HEK293 (cell line): ENCODE results near the gene HAUS5.

Experiments
- CTCF ChIA-PET: fragments of 350-600 bp; formaldehyde crosslinking; extraction: SDS; loops from one replicate; lab custom pipeline; 2021; ENCODE audit warnings: antibody characterized with exemption; lab: Yijun Ruan, JAX
- POLR2A ChIA-PET: fragments of 300-600 bp; formaldehyde crosslinking; extraction: SDS; loops from one replicate; lab custom pipeline; 2020; ENCODE audit warnings: antibody characterized with exemption, inconsistent platforms; lab: Yijun Ruan, JAX
- H3K27ac ChIP-seq: fragments of 200-500 bp; sonication (Bioruptor generic); 2 replicates; pipeline ENCODE4 v1.5.1; 2014; ENCODE audit warnings: low read depth, low read length, control low read depth, inconsistent platforms; ENCODE audit errors: extremely low read depth
- H3K36me3 ChIP-seq, 2 experiments: fragments of 200-500 bp in 1 of 2; sonication (Bioruptor generic) in 1 of 2; 1 replicate in 1 of 2; 2 replicates in 1 of 2; pipeline ENCODE4 v1.5.1; 2014 to 2017; ENCODE audit warnings: inconsistent platforms in 2 of 2, low read length in 2 of 2; ENCODE audit not compliant: control insufficient read depth in 2 of 2, insufficient read depth in 1 of 2
- H3K4me1 ChIP-seq: fragments of 200-500 bp; sonication (Bioruptor generic); 2 replicates; pipeline ENCODE4 v1.5.1; 2014; ENCODE audit warnings: mild to moderate bottlenecking, low read length, inconsistent platforms; ENCODE audit not compliant: control insufficient read depth, insufficient read depth
- H3K4me3 ChIP-seq: 2 replicates; pipeline ENCODE4 v1.5.1; 2011; ENCODE audit warnings: low read depth, mild to moderate bottlenecking, control low read depth, low read length, moderate library complexity
- H3K9me3 ChIP-seq: fragments of 200-500 bp; sonication (Bioruptor generic); 2 replicates; pipeline ENCODE4 v1.5.1; 2014; ENCODE audit warnings: low read depth, low read length, inconsistent platforms; ENCODE audit not compliant: control insufficient read depth, insufficient read depth
- KLF1 ChIP-seq: fragments of 450-650 bp; formaldehyde crosslinking; IDR thresholded peaks from 2 replicates; pipeline ENCODE4 v1.5.1; 2016; ENCODE audit warnings: missing biosample characterization, missing genetic modification characterization
- KLF17 ChIP-seq: fragments of 450-650 bp; formaldehyde crosslinking; IDR thresholded peaks from 2 replicates; pipeline ENCODE4 v1.5.1; 2016; ENCODE audit warnings: missing biosample characterization, missing genetic modification characterization
- KLF9 ChIP-seq: fragments of 450-650 bp; formaldehyde crosslinking; IDR thresholded peaks from 2 replicates; pipeline ENCODE4 v1.5.1; 2016; ENCODE audit warnings: missing biosample characterization, missing genetic modification characterization, low read depth
- PRDM1 ChIP-seq: fragments of 450-650 bp; formaldehyde crosslinking; IDR thresholded peaks from 2 replicates; pipeline ENCODE4; 2016; ENCODE audit warnings: missing biosample characterization, missing genetic modification characterization
- SCRT2 ChIP-seq: fragments of 450-650 bp; formaldehyde crosslinking; IDR thresholded peaks from 2 replicates; pipeline ENCODE4 v1.5.1; 2016; ENCODE audit warnings: missing biosample characterization, missing genetic modification characterization
- SETDB1 ChIP-seq: IDR thresholded peaks from one replicate; pipeline ENCODE4 v1.6.1; 2017; ENCODE audit warnings: mild to moderate bottlenecking, low read length, moderate library complexity, mixed read lengths; ENCODE audit not compliant: insufficient read length
- SP7 ChIP-seq: fragments of 450-650 bp; formaldehyde crosslinking; IDR thresholded peaks from 2 replicates; pipeline ENCODE4 v1.5.1; 2016; ENCODE audit warnings: missing biosample characterization, missing genetic modification characterization
- TRIM28 ChIP-seq: IDR thresholded peaks from 2 replicates; pipeline ENCODE4 v1.6.1; 2011; ENCODE audit warnings: low read length, control low read depth, borderline replicate concordance
- ZBTB1 ChIP-seq: fragments of 450-650 bp; formaldehyde crosslinking; IDR thresholded peaks from 2 replicates; pipeline ENCODE4 v1.5.1; 2016; ENCODE audit warnings: missing biosample characterization, missing genetic modification characterization
- ZBTB26 ChIP-seq: fragments of 450-650 bp; formaldehyde crosslinking; optimal IDR thresholded peaks from 2 replicates; pipeline ENCODE3; 2016; ENCODE audit warnings: missing biosample characterization, mild to moderate bottlenecking, missing genetic modification characterization
- ZBTB44 ChIP-seq: fragments of 450-650 bp; IDR thresholded peaks from 2 replicates; pipeline ENCODE4 v1.5.1; 2018; ENCODE audit warnings: missing biosample characterization, mild to moderate bottlenecking, missing genetic modification characterization
- ZIC2 ChIP-seq: fragments of 450-650 bp; formaldehyde crosslinking; IDR thresholded peaks from 2 replicates; pipeline ENCODE4 v1.5.1; 2016; ENCODE audit warnings: missing biosample characterization, missing genetic modification characterization
- ZNF121 ChIP-seq: fragments of 450-650 bp; formaldehyde crosslinking; IDR thresholded peaks from 2 replicates; pipeline ENCODE4 v1.5.1; 2016; ENCODE audit warnings: missing biosample characterization, missing genetic modification characterization
- ZNF211 ChIP-seq: fragments of 450-650 bp; formaldehyde crosslinking; IDR thresholded peaks from 2 replicates; pipeline ENCODE4 v1.5.1; 2016; ENCODE audit warnings: low read depth, missing biosample characterization, missing genetic modification characterization
- ZNF274 ChIP-seq, 2 experiments: fragments of 200-500 bp in 1 of 2; fragments of 450-650 bp in 1 of 2; sonication (Bioruptor generic) in 1 of 2; formaldehyde crosslinking in 1 of 2; IDR thresholded peaks; 2 replicates each; pipeline versions ENCODE4 v1.5.1 to v1.6.1; 2014 to 2016; ENCODE audit warnings: borderline replicate concordance in 1 of 2, inconsistent platforms in 1 of 2, low read length in 1 of 2, missing biosample characterization in 1 of 2, missing genetic modification characterization in 1 of 2
- ZNF335 ChIP-seq: fragments of 450-650 bp; formaldehyde crosslinking; conservative IDR thresholded peaks from 2 replicates; pipeline ENCODE4 v1.5.1; 2016; ENCODE audit warnings: missing biosample characterization, missing genetic modification characterization
- ZNF366 ChIP-seq: fragments of 450-650 bp; formaldehyde crosslinking; conservative IDR thresholded peaks from 2 replicates; pipeline ENCODE4 v1.5.1; 2016; ENCODE audit warnings: missing biosample characterization, missing genetic modification characterization
- ZNF433 ChIP-seq: fragments of 450-650 bp; formaldehyde crosslinking; IDR thresholded peaks from 2 replicates; pipeline ENCODE4 v1.5.1; 2016; ENCODE audit warnings: missing biosample characterization, missing genetic modification characterization, low read depth
- ZNF548 ChIP-seq: fragments of 450-650 bp; formaldehyde crosslinking; IDR thresholded peaks from 2 replicates; pipeline ENCODE4 v1.5.1; 2016; ENCODE audit warnings: missing biosample characterization, missing genetic modification characterization
- ZNF600 ChIP-seq: fragments of 450-650 bp; formaldehyde crosslinking; IDR thresholded peaks from 2 replicates; pipeline ENCODE4 v1.5.1; 2016; ENCODE audit warnings: missing biosample characterization, missing genetic modification characterization
- ZNF626 ChIP-seq: fragments of 450-650 bp; sonication (Bioruptor Pico); formaldehyde crosslinking; IDR thresholded peaks from 2 replicates; pipeline ENCODE4 v1.5.1; 2018; ENCODE audit warnings: missing biosample characterization, missing genetic modification characterization, inconsistent platforms
- ZNF645 ChIP-seq: fragments of 450-650 bp; formaldehyde crosslinking; IDR thresholded peaks from 2 replicates; pipeline ENCODE4; 2016; ENCODE audit warnings: missing biosample characterization, missing genetic modification characterization
- ZNF658 ChIP-seq: fragments of 450-650 bp; formaldehyde crosslinking; IDR thresholded peaks from 2 replicates; pipeline ENCODE4; 2016; ENCODE audit warnings: missing biosample characterization, missing genetic modification characterization
- ZNF785 ChIP-seq: fragments of 450-650 bp; formaldehyde crosslinking; IDR thresholded peaks from 2 replicates; pipeline ENCODE4 v1.5.1; 2016; ENCODE audit warnings: missing biosample characterization, missing genetic modification characterization
- ZSCAN16 ChIP-seq: fragments of 450-650 bp; formaldehyde crosslinking; IDR thresholded peaks from 2 replicates; pipeline ENCODE4 v1.5.1; 2016; ENCODE audit warnings: missing biosample characterization, missing genetic modification characterization
- ZSCAN30 ChIP-seq: fragments of 450-650 bp; IDR thresholded peaks from 2 replicates; pipeline ENCODE4 v1.5.1; 2018; ENCODE audit warnings: missing biosample characterization, mild to moderate bottlenecking, missing genetic modification characterization, moderate library complexity

The HAUS5 gene

GRCh38 chr19:35670686-35671085 is 58.2 kb downstream of the HAUS5 start:
- TF ChIP-seq ZNF121 (tag by site-specific recombination) (peak; percentile 79), ZNF658 (tag by site-specific recombination) (no peak), ZNF785 (tag by site-specific recombination) (no peak)
- TF ChIP-seq, all 188 proteins: peak for 1
- H3K4me3 ChIP-seq = no peak overlapping the region
- ChIA-PET POLR2A (interaction anchor here (0.6 to 2.5 kb wide), 2 partner anchors 23 to 122 kb away, joined by 3 to 11 read pairs; partner anchors contain the start of gene COX6B1), CTCF (no interaction called here)
- peaks cover 6% of the 10 kb centered on the region for H3K4me1 ChIP-seq
- H3K27ac ChIP-seq = no peak overlapping the region
- H3K36me3 ChIP-seq = no peaks in the 10 kb centered on the region; a peak in 1 of 3 replicates
- no peaks in the 10 kb centered on the region for H3K9me3 ChIP-seq

- no peak overlapping the region for H3K27ac ChIP-seq
- no peaks in the 10 kb centered on the region; a peak in 1 of 3 replicates for H3K36me3 ChIP-seq
- peaks cover 6% of the 10 kb centered on the region for H3K4me1 ChIP-seq
- H3K9me3 ChIP-seq = no peaks in the 10 kb centered on the region
- no peak overlapping the region for H3K4me3 ChIP-seq
- ChIA-PET CTCF (interaction anchor here (0.6 to 1.1 kb wide), 5 partner anchors 10 to 352 kb away, joined by 3 to 6 read pairs (median 3); no protein-coding TSS in a partner anchor), POLR2A (interaction anchor here (0.6 to 2.8 kb wide), 4 partner anchors 24 to 219 kb away, joined by 4 to 25 read pairs (median 12); partner anchors contain the start of gene COX6B1)
- TF ChIP-seq ZNF366 (tag by site-specific recombination) = no peak
- peak; percentile 25; the same call in 1 of the 2 replicates for TF ChIP-seq ZNF335
- TF ChIP-seq SCRT2 (tag by site-specific recombination) = no peak
- TF ChIP-seq ZIC2 (tag by site-specific recombination) = peak; percentile 12; the same call in 1 of the 2 replicates
- TF ChIP-seq PRDM1 (tag by site-specific recombination) = peak; percentile 63
- TF ChIP-seq, all 188 proteins: peak for 3
These were observed 59.3 kb downstream of the HAUS5 start for GRCh38 chr19:35671818-35672217.

GRCh38 chr19:35673121-35673804 is 60.7 kb downstream of the HAUS5 start:
- ChIA-PET CTCF (interaction anchor here (0.6 to 1.9 kb wide), 14 partner anchors 11 to 186 kb away, joined by 3 to 12 read pairs (median 4); no protein-coding TSS in a partner anchor), POLR2A (interaction anchor here (0.5 to 2.8 kb wide), 9 partner anchors 9 to 146 kb away, joined by 3 to 25 read pairs (median 5); partner anchors contain the start of gene COX6B1)
- H3K4me3 ChIP-seq = peak overlapping the region; percentile 33
- no peaks in the 10 kb centered on the region; a peak in 1 of 3 replicates for H3K36me3 ChIP-seq
- H3K27ac ChIP-seq = peak overlapping the region; percentile 41; the same call in 1 of the 2 replicates
- peaks cover 6% of the 10 kb centered on the region for H3K4me1 ChIP-seq
- no peaks in the 10 kb centered on the region for H3K9me3 ChIP-seq
- TF ChIP-seq ZNF274 (IDR thresholded peaks at IDR 0.05; ENCODE audit: low read length) = no peak
- TF ChIP-seq ZNF274 (tag by site-specific recombination; IDR thresholded peaks at IDR 0.05; ENCODE audit: borderline replicate concordance) = no peak
- TF ChIP-seq TRIM28 = no peak
- TF ChIP-seq KLF1 (tag by site-specific recombination) = peak; percentile 17; the same call in 1 of the 2 replicates
- TF ChIP-seq ZNF211 (tag by site-specific recombination) = no peak
- no peak for TF ChIP-seq ZBTB44 (tag by site-specific recombination)
- TF ChIP-seq ZNF626 (tag by site-specific recombination) = no peak
- TF ChIP-seq KLF17 (tag by site-specific recombination) = 0 out of 2 replicates have a peak, but pooled peaks have one; percentile 14
- TF ChIP-seq SP7 (tag by site-specific recombination) = no peak
- TF ChIP-seq ZBTB1 (tag by site-specific recombination) = no peak
- no peak for TF ChIP-seq ZSCAN30 (tag by site-specific recombination)
- no peak for TF ChIP-seq ZNF645 (tag by site-specific recombination)
- TF ChIP-seq ZBTB26 (tag by site-specific recombination) = peak; percentile 21
- TF ChIP-seq SETDB1 = no peak
- peak; percentile 71; the same call in 1 of the 2 replicates for TF ChIP-seq KLF9 (tag by site-specific recombination)
- TF ChIP-seq ZNF433 = no peak
- no peak for TF ChIP-seq ZNF548 (tag by site-specific recombination)
- peak; percentile 36; the same call in 1 of the 2 replicates for TF ChIP-seq ZNF600
- TF ChIP-seq ZSCAN16 = no peak
